Measurements from ENCODE around the gene TVP23C. TPM values are rescaled to one million over a fixed set of nuclear protein-coding genes. Genes with fewer than 3 reads are reported as not detected.

The TVP23C gene
- total and polyA plus RNA-seq, 9 of the 15 experiments (the other 6 are each of a cell fraction or from before 2014, with no cell fraction given) = 5.7 to 16.8 (median 8.2) TPM

GRCh38 chr17:15502369-15503112, 60.7 kb downstream of the TVP23C start (continued):
- TF ChIP-seq DEAF1 (CRISPR knock-in tag; IDR thresholded peaks at IDR 0.05) (peak; percentile 65), ZNF551 (CRISPR knock-in tag; IDR thresholded peaks at IDR 0.05) (no peak), ZNF121 (CRISPR knock-in tag; conservative IDR thresholded peaks at IDR 0.05) (no peak), POLR2A (conservative IDR thresholded peaks at IDR 0.05) (no peak), HMG20B (CRISPR knock-in tag; IDR thresholded peaks at IDR 0.05) (no peak), SUPT5H (IDR thresholded peaks at IDR 0.05) (0 out of 2 replicates have a peak, but pooled peaks have one; percentile 41), RAD21 (CRISPR knock-in tag; conservative IDR thresholded peaks at IDR 0.05 in 1 of 2, IDR thresholded peaks at IDR 0.05 in 1 of 2) (peak; percentile 84), CC2D1A (IDR thresholded peaks at IDR 0.05) (peak; percentile 55; the same call in 1 of the 2 replicates), SMC3 (conservative IDR thresholded peaks at IDR 0.05; ENCODE audit: insufficient read depth, low read depth, low read length) (peak; percentile 78), REST (IDR thresholded peaks at IDR 0.05; ENCODE audit: borderline replicate concordance) (peak; percentile 80), REST (CRISPR knock-in tag; IDR thresholded peaks at IDR 0.05; ENCODE audit: low read depth) (no peak), VEZF1 (CRISPR knock-in tag; IDR thresholded peaks at IDR 0.05) (peak; percentile 62), SMAD1 (IDR thresholded peaks at IDR 0.05; ENCODE audit: low read depth, low read length, partially characterized antibody) (no peak), HDAC1 (IDR thresholded peaks at IDR 0.05) (0 out of 4 replicates have a peak, but pooled peaks of 1 of the 2 experiments have one; percentile 33), POLR2AphosphoS5 (IDR thresholded peaks at IDR 0.05; ENCODE audit: control insufficient read depth, insufficient read depth, low read depth, low read length) (no peak), ZNF12 (CRISPR knock-in tag; IDR thresholded peaks at IDR 0.05) (no peak), DMBX1 (CRISPR knock-in tag; IDR thresholded peaks at IDR 0.05; ENCODE audit: borderline replicate concordance) (no peak), BRD9 (IDR thresholded peaks at IDR 0.05; ENCODE audit: low read depth, partially characterized antibody) (peak; percentile 43)

All from K562 (cell line).